GM18520 (cell line): ENCODE results near the gene FNDC3B.
"Not testable (repeated sequence)": the region's sequence is repeated elsewhere in the genome, so short reads cannot be mapped to it uniquely, and the experiment has no call there.

Experiments used
- ATAC-seq: cut with Tn5 transposase; IDR thresholded peaks from one replicate; pipeline ENCODE4 v1.9.1; 2021; ENCODE audit not compliant: unreplicated experiment

The FNDC3B gene

DNA sequence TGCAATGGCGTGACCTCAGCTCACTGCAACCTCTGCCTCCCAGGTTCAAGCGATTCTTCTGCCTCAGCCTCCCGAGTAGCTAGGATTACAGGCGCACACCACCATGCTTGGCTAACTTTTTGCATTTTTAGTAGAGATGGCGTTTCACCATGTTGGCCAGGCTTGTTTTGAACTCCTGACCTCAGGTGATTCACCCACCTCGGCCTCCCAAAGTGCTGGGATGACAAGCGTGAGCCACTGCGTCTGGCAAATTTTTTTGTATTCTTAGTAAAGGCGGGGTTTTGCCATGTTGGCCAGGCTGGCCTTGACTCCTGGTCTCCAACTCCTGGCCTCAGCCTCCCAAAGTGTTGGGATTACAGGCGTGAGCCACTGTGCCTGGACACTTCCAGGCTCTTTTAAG is 215.9 kb downstream of the FNDC3B start:
- not testable (repeated sequence) for ATAC-seq

DNA sequence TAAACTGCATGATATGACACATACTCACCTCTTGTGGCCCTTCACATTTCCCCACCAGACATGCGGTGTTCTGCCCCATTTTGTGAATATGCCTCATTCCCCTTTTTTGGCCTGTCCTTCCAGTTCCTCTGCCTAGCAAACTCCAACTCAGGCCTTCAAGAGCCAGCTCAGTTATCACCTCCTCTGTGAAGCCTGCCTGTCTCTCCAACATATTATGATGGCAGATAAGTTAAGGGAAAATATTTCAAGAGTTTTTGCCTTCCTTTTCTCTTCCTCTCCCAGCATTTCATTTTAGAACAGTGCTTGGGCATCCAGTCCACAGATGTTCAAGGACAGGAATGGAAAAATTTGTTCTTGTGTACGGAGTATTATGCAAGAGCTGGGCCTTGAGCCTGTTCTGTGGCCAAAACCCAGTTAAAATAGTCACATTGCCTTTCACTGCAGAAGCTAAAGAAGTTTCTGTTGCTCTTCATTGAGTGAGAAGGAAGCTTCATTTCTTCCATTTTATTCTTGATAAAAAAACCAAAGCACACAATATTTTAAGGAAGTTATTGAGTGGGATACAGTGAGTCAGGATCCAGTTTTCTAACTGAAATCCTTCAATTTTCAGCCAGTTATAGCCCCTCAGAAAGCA is 216.8 kb downstream of the FNDC3B start:
- no peak for ATAC-seq

DNA sequence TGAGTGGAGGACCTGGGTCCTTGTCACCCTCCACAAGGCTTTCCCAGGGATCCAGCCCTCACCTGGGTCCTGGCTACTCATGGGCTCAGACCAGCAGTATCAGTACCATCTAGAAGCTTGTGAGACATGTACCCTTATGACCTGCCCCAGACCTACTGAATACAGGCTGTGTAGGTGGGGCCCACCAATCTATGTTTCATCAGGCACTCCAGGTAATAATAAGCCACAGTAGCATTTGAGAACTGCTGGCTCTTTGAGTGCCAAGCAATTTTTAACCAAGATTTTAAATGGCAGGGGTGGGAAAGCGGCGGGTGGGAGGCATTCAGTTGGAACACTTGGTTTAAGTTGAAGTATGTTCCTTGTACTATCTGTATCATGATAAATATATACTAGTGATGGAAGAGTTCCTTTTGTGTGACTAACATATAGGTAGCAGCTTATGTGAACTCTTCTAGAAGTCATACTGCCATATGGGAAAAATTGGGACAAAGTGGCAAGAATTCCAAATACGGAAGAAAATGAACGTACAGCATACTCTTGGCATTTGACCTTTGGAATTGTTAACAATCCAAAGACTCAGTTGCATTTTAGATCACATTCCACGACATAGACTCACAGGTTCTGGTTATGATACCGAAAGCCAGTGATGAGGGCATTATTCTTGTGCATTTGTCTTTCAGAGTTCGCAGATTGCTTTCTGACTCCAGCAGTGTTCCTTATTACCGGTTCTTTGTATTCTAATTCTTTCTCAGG is 218.4 kb downstream of the FNDC3B start:
- no peak for ATAC-seq

DNA sequence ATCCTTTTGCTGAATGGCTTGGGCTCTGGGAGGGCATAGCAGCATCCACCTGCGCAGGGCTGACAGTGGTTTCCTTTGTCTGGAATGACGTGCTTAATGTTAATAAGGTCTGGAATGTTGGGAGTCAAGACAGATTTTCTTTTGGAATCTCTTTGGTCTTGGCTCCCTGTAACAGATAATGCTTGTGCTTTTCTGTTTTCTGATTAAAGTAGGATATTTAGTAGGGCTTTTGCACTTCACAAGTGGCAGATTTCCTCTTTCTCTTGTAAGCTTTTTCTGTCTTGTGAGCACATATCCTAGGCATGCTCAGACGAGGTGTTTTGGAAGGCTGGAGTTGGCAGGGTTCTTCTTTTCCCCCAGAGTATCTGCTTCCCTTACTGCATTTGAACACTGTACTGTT is 219.2 kb downstream of the FNDC3B start:
- no peak for ATAC-seq

- ATAC-seq: no peak
Measured at GRCh38 chr3:172259111-172259541, 219.7 kb downstream of the FNDC3B start.

- ATAC-seq: no peak
Measured at GRCh38 chr3:172259726-172260248, 220.4 kb downstream of the FNDC3B start.

- no peak for ATAC-seq
Measured at GRCh38 chr3:172260381-172260780, 221.0 kb downstream of the FNDC3B start.

DNA sequence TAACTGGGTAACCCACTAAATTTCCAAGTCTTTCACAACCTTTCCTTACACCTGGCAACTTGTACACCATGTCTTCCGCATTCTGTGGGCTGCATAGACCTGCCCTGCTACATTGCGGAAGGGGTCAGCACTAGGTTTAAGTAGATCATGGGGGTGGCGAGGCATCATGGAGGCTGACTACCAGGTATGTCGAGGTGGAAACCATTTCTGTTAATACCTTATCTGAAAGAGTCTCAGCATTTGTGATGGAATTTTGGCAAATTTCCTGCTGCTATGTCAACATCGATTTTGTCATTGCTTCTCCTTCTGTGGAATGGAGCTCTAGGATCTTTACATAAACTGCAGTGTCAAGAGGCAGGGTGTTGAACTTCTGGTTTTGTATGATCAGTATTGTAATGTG is 221.7 kb downstream of the FNDC3B start:
- no peak for ATAC-seq

DNA sequence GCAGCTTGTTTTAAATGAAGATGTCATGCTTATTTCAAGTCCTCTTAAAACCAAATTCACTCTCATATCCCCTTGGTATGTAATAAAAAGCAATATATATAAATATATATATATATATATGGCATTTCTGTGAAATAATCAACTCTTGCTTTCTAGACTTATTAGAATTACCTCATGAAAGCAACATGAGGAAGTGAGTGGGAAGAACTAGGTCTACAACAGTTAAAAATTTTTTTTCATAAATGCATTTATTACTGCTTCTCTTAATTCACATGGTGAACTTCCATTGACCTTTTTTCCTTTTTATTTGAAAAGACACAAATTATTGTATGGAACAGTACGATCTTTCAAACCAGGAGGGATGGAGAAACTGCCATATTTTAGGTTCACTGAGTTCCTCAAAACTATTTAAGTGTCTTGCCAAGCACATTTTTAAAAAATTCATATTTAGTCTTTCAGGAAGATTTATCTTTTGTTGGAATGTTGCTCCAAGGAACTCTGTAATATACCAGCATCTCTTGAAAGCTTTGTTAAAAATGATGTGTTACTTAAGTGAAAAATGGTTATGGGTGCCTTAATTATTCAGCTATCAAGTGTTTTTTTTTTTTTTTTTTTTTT is 223.7 kb downstream of the FNDC3B start:
- no peak for ATAC-seq

DNA sequence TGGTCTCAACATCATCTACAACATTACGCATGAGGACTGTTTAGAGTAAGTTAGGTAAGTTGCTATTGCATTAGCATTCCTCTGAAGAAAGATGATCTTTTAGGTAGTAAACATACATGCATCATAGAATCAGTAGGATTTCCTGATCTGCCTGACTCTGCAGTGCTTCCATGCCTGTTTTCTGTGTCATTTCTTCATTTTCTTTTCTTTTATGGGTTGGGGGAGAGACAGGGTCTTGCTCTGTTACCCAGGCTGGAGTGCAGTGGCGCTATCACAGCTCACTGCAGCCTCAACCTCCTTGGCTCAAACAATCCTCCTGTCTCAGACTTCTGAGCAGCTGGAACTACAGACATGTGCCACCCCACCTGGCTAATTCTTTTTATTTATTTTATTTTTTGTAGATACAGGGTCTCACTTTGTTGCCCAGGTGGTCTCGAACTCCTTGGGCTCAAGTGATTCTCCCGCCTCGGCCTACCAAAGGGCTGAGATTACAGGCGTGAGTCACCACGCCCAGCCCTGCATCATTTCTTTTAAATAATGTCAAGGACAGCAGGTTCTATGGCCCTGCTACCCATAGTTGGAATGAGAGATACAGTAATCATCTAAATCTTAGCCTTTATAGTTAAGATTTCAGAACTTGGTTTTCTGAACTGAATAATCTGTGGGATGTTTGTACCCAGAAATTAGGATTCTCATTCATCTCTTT is 224.6 kb downstream of the FNDC3B start:
- ATAC-seq: no peak

DNA sequence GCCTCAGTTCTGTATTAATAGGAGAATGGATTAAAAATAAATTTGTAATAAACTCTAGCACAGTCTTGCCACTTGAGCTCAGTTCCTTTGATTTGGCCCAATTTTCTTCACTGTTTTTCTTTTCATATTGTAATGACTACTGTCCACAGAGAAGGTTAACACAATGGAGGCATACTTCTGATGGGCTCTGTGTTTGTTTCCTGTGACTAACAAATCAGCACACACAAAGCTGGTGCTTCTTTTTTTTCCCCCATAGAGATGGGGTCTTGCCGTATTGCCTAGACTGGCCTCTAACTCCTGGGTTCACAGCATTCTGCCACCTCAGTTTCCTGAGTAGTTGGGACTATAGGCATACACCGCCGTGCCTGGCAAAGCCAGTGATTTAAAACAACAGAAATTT is 226.7 kb downstream of the FNDC3B start:
- no peak for ATAC-seq

- no peak for ATAC-seq
Measured at GRCh38 chr3:172268425-172268824, 229.0 kb downstream of the FNDC3B start.

GRCh38 chr3:172268868-172269267 is 229.5 kb downstream of the FNDC3B start:
- no peak for ATAC-seq

DNA sequence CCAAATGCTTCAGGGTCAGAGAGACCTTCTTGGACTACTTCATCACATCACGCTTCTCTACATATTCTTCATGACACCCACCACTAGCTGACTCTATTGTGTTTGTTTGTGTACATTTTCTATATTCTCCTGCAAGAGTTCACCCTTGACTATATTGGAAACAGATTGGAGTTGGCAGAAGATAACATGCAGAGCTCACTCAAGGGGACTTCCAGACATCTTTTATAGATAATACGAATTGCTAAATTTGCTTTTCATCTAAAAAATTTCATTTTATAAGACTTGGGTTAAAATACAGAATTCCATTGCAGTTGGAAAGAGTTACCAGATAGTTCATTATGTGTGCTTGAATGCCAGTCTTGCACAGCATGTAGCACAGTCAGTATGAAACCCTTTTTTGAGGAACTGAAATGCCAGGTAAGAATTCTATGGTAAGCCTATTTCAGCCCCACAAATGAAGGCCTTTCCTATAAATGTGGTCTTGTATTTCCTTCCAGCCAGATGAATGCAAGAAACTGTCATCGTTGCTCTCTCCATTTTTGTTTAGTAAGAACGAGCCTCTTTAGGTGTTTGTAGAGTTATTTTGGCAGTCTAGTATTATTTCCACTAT is 231.3 kb downstream of the FNDC3B start:
- ATAC-seq: peak; percentile 86

DNA sequence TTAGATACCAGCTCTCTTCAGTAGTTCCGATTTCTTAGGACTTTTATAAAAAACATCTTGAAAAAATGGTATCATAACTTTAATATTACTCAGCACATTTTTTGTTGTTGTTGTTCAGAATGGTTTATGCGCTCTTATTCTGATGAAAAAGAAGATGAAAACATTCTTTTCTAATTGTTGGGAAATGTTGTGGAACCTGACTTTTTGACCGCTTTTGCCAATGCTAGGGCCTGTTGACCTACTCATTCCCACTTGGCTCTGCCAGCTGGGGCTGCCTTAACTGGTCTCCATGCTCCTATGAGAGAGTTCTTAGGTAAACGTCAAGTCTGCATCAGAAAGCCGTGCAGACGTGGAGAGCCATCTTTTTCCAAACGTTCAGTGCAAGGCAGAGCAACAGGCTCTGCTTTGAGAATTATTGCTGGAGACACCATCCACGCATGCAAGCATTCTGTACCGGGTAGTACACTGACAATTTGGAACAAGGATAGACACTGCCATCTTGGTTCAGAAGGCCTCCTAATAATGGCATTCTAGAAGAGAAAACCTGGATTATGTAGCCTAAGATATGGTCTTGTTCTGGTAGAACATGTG is 232.1 kb downstream of the FNDC3B start:
- no peak for ATAC-seq

- ATAC-seq: no peak
Measured at GRCh38 chr3:172272698-172273097, 233.3 kb downstream of the FNDC3B start.

- no peak for ATAC-seq
Measured at GRCh38 chr3:172273378-172273777, 234.0 kb downstream of the FNDC3B start.

DNA sequence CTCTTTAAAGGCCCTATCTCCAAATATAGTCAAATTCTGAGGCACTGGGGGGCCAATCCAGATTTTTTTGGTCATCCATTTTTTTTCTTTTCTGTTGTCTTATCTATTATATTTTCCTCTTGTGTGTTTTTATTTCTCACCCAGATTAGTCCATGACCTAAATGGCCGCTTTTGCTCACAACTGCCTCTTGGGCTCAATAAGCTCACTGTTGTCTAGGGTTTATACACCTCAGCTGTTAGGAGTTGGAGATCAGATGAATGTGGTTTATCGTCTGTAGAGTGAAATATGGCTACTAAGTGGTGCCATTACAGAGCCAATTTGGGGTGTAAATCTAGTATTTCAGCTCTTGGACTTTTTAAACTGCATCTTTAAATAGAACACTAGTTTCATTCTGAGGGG is 235.5 kb downstream of the FNDC3B start:
- no peak for ATAC-seq

GRCh38 chr3:172275586-172275985 is 236.2 kb downstream of the FNDC3B start:
- no peak for ATAC-seq

DNA sequence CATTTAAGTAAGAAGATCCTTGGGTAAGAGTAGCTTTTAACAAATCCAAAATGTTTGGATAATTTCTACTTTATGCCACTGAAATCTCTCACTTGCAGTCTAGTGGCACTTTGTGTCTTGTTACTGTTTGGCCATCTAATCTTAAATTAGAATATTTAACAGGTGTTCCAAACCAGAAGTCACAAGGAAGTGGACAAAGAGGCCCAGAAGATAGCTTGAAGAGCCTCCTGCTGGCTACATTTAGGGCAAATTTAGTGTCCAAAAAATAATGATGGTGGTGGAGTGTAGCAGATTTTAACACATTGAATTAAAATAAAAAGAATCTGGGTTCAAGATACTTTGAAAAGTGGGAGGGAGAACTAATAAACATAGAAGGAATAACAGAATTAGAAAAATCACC is 236.7 kb downstream of the FNDC3B start:
- ATAC-seq: no peak
